NT2/D1 (cell line): Measurements from ENCODE around the gene RALGPS2.

Source experiments
- YY1 ChIP-seq: IDR thresholded peaks from 2 replicates; pipeline ENCODE4 v1.6.1; 2011; ENCODE audit not compliant: insufficient read length, insufficient read depth
- ZNF274 ChIP-seq: IDR thresholded peaks from 2 replicates; pipeline ENCODE4 v1.6.1; 2011; ENCODE audit warnings: mild to moderate bottlenecking, low read depth, low read length

DNA sequence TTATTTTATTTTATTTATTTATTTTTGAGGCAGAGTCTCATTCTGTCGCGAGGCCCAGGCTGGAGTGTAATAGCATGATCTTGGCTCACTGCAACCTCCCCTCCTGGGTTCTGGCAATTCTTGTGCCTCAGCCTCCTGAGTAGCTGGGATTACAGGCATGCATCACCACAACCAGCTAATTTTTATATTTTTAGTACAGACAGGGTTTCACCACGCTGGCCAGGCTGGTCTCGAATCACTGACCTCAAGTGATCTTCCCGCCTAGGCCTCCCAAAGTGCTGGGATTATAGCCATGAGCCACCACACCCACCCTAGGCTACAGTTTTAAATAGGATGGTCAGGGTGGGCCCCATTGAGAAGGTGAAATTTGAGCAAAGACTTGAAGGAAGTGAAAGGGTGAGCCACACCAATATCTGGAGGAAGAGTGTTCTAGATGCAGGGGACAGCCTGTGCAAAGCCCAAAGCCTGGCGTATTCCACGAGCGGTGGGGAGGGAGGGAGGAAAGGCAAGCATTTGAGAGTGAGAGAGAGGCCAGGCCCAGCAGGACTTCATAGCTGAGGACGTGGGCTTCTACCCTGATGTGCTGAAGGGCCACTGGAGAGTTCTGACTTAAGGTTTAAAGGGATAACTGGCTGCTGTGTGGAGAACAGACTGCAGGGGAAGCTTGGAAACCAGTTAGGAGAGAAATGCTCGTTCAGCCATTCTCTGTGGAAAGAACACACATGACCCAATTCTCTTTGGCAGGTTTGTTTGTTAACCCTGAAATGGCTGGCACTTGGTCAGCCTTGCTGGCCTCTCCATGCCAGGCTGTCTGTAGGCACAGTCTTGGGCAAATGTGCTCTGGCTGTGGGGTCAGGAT lies 238.0 kb downstream of the RALGPS2 start:
- TF ChIP-seq YY1 (no peak), ZNF274 (no peak)
